HT-29 (cell line): ENCODE data around the gene NPNT. TPM values are rescaled to one million over a fixed set of nuclear protein-coding genes. Genes with fewer than 3 reads are reported as not detected.
"Not testable (repeated sequence)": the region's sequence is repeated elsewhere in the genome, so short reads cannot be mapped to it uniquely, and the experiment has no call there.

Experiments used
- DNase-seq: peaks from one replicate; pipeline ENCODE4 v3.0.0-alpha.2; 2015; ENCODE audit warnings: low spot score
- total RNA-seq: library from RNA; depleted of rRNA; stranded (reverse); fragments of >200 nt; shearing (Covaris generic); gene quantifications from 2 replicates; pipeline ENCODE4 v1.2.3, GENCODE V29; 2014; rRNA removed

Gene NPNT
- total RNA-seq = 25.7 and 35.4 TPM in 2 replicates

- peak; percentile 76 for DNase-seq
These were observed at the start of gene NPNT for GRCh38 chr4:105894660-105895582. TSS of gene NPNT (plus strand) at chr4:105895471. CDS start at chr4:105895653, 182 bp downstream.

- DNase-seq = no peak
These were observed 49.7 kb upstream of the NPNT start for GRCh38 chr4:105845559-105845958.

DNA sequence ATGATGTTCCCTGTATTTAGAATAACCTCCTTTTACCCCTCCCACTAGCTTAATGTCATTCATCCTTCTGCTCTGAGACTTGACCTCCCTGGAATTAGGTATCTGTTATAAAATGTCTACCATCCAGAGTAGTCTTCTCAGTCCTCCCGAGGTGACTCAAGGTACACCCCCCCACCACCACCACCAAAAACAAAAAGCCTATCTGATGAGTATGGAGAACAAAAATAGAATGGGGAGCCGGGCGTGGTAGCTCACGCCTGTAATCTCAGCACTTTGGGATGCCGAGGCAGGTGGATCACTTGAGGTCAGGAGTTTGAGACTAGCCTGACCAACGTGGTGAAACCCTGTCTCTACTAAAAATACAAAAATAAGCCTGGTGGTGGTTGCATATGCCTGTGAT is 46.9 kb upstream of the NPNT start:
- DNase-seq = not testable (repeated sequence)

GRCh38 chr4:105851196-105851595 is 44.1 kb upstream of the NPNT start:
- DNase-seq = peak; percentile 43

DNA sequence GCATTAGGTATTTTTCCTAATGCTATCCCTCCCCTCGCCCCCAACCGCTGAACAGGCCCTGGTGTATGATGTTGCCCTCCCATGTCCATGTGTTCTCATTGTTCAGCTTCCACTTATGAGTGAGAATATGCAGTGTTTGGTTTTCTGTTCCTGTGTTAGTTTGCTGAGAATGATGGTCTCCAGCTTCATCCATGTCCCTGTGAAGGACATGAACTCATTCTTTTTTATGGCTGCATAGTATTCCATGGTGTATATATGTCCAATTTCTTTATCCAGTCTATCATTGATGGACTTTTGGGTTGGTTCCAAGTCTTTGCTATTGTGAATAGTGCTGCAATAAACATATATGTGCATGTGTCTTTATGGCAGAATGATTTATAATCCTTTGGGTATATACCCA is 43.0 kb upstream of the NPNT start:
- not testable (repeated sequence) for DNase-seq

DNA sequence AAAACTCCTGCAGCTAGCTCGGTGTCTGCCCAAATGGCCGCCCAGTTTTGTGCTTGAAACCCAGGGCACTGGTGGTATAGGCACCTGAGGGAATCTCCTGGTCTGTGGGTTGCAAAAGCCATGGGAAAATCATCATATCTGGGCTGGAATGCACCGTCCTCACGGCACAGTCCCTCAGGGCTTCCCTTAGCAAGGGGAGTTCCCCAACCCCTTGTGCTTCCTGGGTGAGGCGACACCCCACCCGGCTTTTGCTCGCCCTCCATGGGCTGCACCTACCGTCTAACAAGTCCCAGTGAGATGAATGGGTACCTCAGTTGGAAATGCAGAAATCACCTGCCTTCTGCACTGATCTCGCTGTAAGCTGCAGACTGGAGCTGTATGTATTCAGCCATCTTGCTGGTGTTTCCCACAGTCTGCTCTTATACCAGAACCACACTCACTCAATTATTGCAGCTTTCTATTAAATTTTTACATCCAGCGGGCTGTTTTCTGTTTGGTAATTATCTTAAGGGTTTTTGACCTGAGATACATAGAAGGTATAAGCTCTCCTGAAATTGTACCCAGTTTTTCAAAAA is 36.7 kb upstream of the NPNT start:
- DNase-seq = no peak

GRCh38 chr4:105859233-105859632 is 36.0 kb upstream of the NPNT start:
- DNase-seq = peak; percentile 37

DNA sequence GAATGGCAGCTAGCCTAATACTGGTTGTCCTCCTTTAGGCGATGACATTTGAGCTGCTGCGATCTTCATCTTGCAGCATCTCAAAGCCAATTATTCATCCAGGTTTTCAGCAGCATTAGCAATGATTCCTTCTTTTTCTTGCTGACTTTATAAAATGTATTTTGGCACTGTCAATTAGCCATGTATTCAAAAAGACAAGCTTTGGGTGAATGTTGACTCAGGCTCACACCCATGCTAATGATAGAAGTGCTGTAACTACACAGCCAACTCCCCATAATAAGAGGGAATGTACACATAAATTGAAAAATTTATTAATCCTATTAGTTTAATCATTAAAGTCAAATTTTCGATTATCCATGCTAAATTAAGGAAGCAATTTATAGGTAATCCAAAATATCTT is 24.3 kb upstream of the NPNT start:
- no peak for DNase-seq

DNA sequence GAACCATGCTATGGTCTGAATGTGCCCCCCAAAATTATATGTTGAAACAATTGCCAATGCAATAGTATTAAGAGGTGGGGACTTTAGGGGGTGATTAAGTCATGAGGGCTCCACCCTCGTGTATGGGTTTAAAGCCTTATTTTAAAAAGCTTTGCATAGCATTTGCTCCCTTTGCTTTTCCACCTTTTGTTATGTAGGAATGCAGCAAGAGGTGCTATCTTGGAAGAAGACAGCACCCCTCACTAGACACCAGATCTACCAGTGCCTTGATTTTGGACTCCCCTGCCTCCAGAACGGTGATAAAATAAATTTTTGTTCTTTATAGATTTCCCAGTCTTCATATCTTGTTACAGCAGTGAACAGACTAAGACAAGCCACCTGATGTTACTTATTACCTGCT is 23.3 kb upstream of the NPNT start:
- no peak for DNase-seq

DNA sequence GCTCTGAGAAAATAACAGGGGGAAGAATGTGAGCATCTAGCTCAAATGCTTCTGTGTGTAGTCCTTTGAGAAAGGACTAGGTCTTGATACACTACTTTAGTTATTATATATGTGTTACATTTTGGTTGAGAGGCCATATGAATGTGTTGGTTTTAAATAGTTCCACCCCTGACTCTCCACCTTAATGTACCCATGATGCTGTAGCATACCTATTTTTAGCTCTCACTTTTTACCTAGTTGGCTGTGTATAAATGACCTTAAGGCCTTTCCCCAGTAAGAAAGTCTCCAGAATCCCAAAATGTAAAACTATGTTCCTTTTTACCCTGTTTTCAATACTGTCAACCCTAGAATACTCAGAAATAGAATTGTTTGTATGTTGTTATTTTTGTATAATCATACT is 20.0 kb upstream of the NPNT start:
- no peak for DNase-seq

GRCh38 chr4:105878668-105879067 is 16.6 kb upstream of the NPNT start:
- DNase-seq = no peak

DNA sequence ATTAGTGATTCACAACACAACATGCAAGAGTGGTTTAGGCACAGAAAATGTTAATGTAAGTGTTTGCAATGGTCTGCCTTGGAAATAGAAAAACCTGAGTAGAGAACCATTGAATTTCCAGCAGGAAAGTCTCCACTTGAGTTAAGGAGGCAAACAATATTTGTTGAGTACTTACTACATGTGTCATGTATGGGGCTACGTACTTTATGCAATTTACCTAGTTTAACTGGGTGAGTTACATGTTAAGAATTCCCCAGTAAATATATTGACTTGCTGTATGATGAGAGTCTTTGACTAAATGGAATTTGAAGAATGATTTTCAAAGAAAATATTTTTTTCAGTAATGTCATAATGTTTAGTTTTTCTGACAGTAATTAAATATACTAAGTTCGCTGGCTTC is 7.8 kb upstream of the NPNT start:
- DNase-seq = no peak

DNA sequence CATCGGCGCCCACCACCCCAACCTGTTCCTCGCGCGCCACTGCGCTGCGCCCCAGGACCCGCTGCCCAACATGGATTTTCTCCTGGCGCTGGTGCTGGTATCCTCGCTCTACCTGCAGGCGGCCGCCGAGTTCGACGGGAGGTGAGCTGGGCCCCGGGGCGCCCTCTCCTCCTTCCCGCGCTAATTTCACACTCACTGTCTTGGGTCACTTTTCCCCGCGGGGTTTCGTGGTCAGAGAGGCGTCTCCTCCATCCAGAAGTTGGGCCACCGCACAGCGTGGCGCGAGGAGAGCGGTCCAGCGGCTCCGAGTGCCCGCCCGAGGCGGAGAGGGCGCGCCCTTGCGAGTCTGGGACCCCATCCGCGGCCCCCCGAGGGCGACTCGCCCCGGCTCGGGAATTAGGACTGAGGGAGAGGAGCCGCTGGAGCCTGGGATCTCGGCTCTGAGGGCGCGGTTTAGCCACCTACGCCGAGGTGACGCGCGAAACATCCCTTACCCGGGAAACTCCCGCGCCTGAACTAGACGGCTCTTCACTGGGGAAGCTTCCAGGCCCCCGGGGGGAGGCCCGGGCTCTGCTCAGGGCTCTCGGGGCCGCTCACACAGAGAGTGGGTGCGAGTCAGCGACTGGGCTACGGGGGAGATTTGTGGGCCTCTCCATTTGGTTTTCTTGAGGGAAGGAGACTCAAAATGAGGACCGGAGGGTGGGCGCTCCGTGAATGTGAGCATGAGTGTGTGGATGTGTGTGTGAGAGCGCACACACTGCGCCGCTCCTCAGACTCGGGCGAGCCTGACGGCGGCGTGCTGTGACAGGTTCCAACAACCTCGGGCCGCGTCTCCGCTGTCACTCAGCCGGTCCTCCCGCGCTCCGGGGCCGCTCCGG is 551 bp downstream of the NPNT start:
- peak; percentile 66 for DNase-seq

- no peak for DNase-seq
These were observed 1.2 kb downstream of the NPNT start for GRCh38 chr4:105896461-105896942.

GRCh38 chr4:105896984-105897775 is 1.9 kb downstream of the NPNT start:
- DNase-seq = peak; percentile 17

- peak; percentile 25 for DNase-seq
These were observed 5.3 kb downstream of the NPNT start for GRCh38 chr4:105900541-105900940.

- no peak for DNase-seq
These were observed 7.4 kb downstream of the NPNT start for GRCh38 chr4:105902550-105903262.

GRCh38 chr4:105909787-105910281 is 14.6 kb downstream of the NPNT start:
- DNase-seq = peak; percentile 90

- DNase-seq = no peak
These were observed 16.2 kb downstream of the NPNT start for GRCh38 chr4:105911426-105911825.

DNA sequence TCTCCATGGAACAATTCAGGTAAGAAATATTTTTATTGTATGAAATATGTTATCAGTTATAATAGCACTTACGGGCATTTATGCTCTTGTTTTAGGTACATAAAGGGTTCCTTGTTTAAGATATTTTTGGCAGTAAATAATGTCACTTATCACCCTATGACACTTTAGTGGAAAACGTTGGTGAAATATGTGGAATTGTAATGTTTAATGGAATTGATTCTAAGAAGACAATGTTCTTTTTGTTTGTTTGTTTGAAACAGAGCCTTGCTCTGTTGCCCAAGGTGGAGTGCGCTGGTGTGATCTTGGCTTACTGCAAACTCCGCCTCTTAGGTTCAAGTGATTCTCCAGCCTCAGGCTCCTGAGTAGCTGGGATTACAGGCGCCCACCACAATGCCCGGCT is 17.4 kb downstream of the NPNT start:
- DNase-seq = no peak
